Measurements from ENCODE around the gene NCK2.

Gene NCK2

GRCh38 chr2:105929516-105929915 lies 184.8 kb downstream of the NCK2 start:
- in situ Hi-C loops (cut with HindIII; ENCODE audit: low sequenced_read_pairs): no loop called here
- no peak for DNase-seq (ENCODE audit: low read depth, low spot score)
- TF ChIP-seq CTCF (IDR thresholded peaks at IDR 0.05; ENCODE audit: low read depth, low read length): no peak
- no peak overlapping the region for H3K4me3 ChIP-seq (ENCODE audit: low read depth, low read length)

GRCh38 chr2:105932582-105932981 lies 187.9 kb downstream of the NCK2 start:
- no peak overlapping the region for H3K4me3 ChIP-seq (ENCODE audit: low read depth, low read length)
- in situ Hi-C loops (cut with HindIII; ENCODE audit: low sequenced_read_pairs): no loop called here
- no peak for TF ChIP-seq CTCF (IDR thresholded peaks at IDR 0.05; ENCODE audit: low read depth, low read length)
- DNase-seq (ENCODE audit: low read depth, low spot score): no peak

- in situ Hi-C loops (cut with HindIII; ENCODE audit: low sequenced_read_pairs): no loop called here
- no peak overlapping the region for H3K4me3 ChIP-seq (ENCODE audit: low read depth, low read length)
- DNase-seq (ENCODE audit: low read depth, low spot score): no peak
These were observed 189.2 kb downstream of the NCK2 start for GRCh38 chr2:105933906-105934305.

GRCh38 chr2:105934467-105934866 lies 189.8 kb downstream of the NCK2 start:
- TF ChIP-seq CTCF (IDR thresholded peaks at IDR 0.05; ENCODE audit: low read depth, low read length): no peak
- in situ Hi-C loops (cut with HindIII; ENCODE audit: low sequenced_read_pairs): no loop called here
- DNase-seq (ENCODE audit: low read depth, low spot score): no peak
- H3K4me3 ChIP-seq (ENCODE audit: low read depth, low read length): no peak overlapping the region

More at GRCh38 chr2:105933906-105934305, 189.2 kb downstream of the NCK2 start:
- no peak for TF ChIP-seq CTCF (IDR thresholded peaks at IDR 0.05; ENCODE audit: low read depth, low read length)

- H3K4me3 ChIP-seq (ENCODE audit: low read depth, low read length): no peak overlapping the region
- in situ Hi-C loops (cut with HindIII; ENCODE audit: low sequenced_read_pairs): no loop called here
- no peak for TF ChIP-seq CTCF (IDR thresholded peaks at IDR 0.05; ENCODE audit: low read depth, low read length)
- DNase-seq (ENCODE audit: low read depth, low spot score): no peak
These were observed 190.4 kb downstream of the NCK2 start for GRCh38 chr2:105935063-105935462.

GRCh38 chr2:105936954-105937353 lies 192.2 kb downstream of the NCK2 start:
- in situ Hi-C loops (cut with HindIII; ENCODE audit: low sequenced_read_pairs): no loop called here
- no peak for DNase-seq (ENCODE audit: low read depth, low spot score)
- no peak overlapping the region for H3K4me3 ChIP-seq (ENCODE audit: low read depth, low read length)
- no peak for TF ChIP-seq CTCF (IDR thresholded peaks at IDR 0.05; ENCODE audit: low read depth, low read length)

Measured in astrocyte of the spinal cord (primary cell).